Epithelial cell of esophagus (primary cell): ENCODE results near the gene GRAP2.

Experiments used
- DNase-seq: peaks from one replicate; pipeline ENCODE4 v3.0.0; 2010; ENCODE audit warnings: low read depth
- H3K4me3 ChIP-seq: 2 replicates; pipeline ENCODE4 v1.5.1; 2011; ENCODE audit warnings: mild to moderate bottlenecking, low read length, control low read depth
- CTCF ChIP-seq: IDR thresholded peaks from 2 replicates; pipeline ENCODE4 v1.5.1; 2011; ENCODE audit warnings: low read depth, mild to moderate bottlenecking, low read length, control low read depth, inconsistent platforms; ENCODE audit not compliant: insufficient read depth; ENCODE audit errors: missing control alignments

The GRAP2 gene

GRCh38 chr22:39959640-39960447 is 59.0 kb downstream of the GRAP2 start, which contains the start of gene TMA7B:
Gene TMA7B (plus strand): TSS chr22:39960397. CDS start chr22:39964375, 3,978 bp downstream.
- DNase-seq, result peak; percentile 69
- peak; percentile 52 for TF ChIP-seq CTCF
- H3K4me3 ChIP-seq, result no peak within 1 kb of the TSS

- TF ChIP-seq CTCF, result no peak
- H3K4me3 ChIP-seq, result no peak overlapping the region
Observed at GRCh38 chr22:39960791-39961746, 60.2 kb downstream of the GRAP2 start.

GRCh38 chr22:39962071-39962470 is 61.2 kb downstream of the GRAP2 start:
- H3K4me3 ChIP-seq, result no peak overlapping the region
- no peak for DNase-seq
- no peak for TF ChIP-seq CTCF

More at GRCh38 chr22:39960791-39961746, 60.2 kb downstream of the GRAP2 start:
- peak; percentile 77 for DNase-seq

GRCh38 chr22:39965748-39966147 is 64.9 kb downstream of the GRAP2 start:
- no peak for TF ChIP-seq CTCF
- DNase-seq, result no peak
- no peak overlapping the region for H3K4me3 ChIP-seq

GRCh38 chr22:39966470-39966869 is 65.6 kb downstream of the GRAP2 start:
- no peak overlapping the region for H3K4me3 ChIP-seq
- TF ChIP-seq CTCF, result no peak
- DNase-seq, result no peak

GRCh38 chr22:39967103-39967829 is 66.4 kb downstream of the GRAP2 start:
- H3K4me3 ChIP-seq, result no peak overlapping the region
- peak; percentile 43 for DNase-seq
- TF ChIP-seq CTCF, result no peak
